Measurements from ENCODE around the gene PNPO. TPM values are rescaled to one million over a fixed set of nuclear protein-coding genes. Genes with fewer than 3 reads are reported as not detected.

Gene PNPO
- total and polyA plus RNA-seq, 2 of the 4 experiments (the other 2 are of a cell fraction): 13.9 to 34.1 TPM

- in situ Hi-C loops (cut with MboI; ENCODE audit: low sequenced_read_pairs) (loop anchor here (5.0 kb wide), 1 partner anchor 34 kb away; no protein-coding TSS in a partner anchor), intact Hi-C loops (cut with micrococcal nuclease) (no loop called here), dilution Hi-C loops (cut with HindIII; ENCODE audit: low sequenced_read_pairs, unreplicated experiment) (no loop called here)
- peaks cover 4 to 6% of the 10 kb centered on the region in 2 experiments; a peak in 2 of 4 replicates for H3K79me1 ChIP-seq (ENCODE audit: low read depth in 1 of 2, low read length in 2 of 2)
- H3K9me3 ChIP-seq (ENCODE audit: control insufficient read depth, insufficient read depth, low read length): no peaks in the 10 kb centered on the region
- POLR2A ChIA-PET (ENCODE audit: unreplicated experiment): interaction anchor here (0.7 kb wide), 1 partner anchor 12 kb away, joined by 6 read pairs; no protein-coding TSS in a partner anchor
- BruUV-seq (replicated peaks): no TSS peak
- H3K9me1 ChIP-seq (ENCODE audit: insufficient read depth, low read length): no peaks in the 10 kb centered on the region
- peak overlapping the region; percentile 57 for H2AK9ac ChIP-seq (replicated peaks; ENCODE audit: low read depth, low read length, poor library complexity)
- H2AFZ ChIP-seq (replicated peaks; ENCODE audit: low read length, poor library complexity): no peak overlapping the region
- no peak overlapping the region for H3K4me2 ChIP-seq (ENCODE audit: low read depth, low read length)
- WGBS, 2 experiments (ENCODE audit: extremely low coverage in 2 of 2, insufficient read length in 1 of 2): 70% methylated on average over 2 of the region's 11 CpGs; no CpG with 5 or more reads in 1 of the 2 experiments
- H4K20me1 ChIP-seq (ENCODE audit: insufficient read depth, low read length): no peaks in the 10 kb centered on the region; the same call in 1 of the 2 replicates
- no peak overlapping the region for H4K8ac ChIP-seq (ENCODE audit: low read depth in 2 of 2, low read length in 2 of 2)
- H3K23ac ChIP-seq (ENCODE audit: low read depth, low read length): no peak overlapping the region
- DNase-seq (peak; percentile 43), ATAC-seq (ENCODE audit: low read depth) (0 out of 2 replicates have a peak, but pooled peaks have one; percentile 38)
- no peak overlapping the region for H3K27ac ChIP-seq (ENCODE audit: insufficient read depth, low read length)
- H4K5ac ChIP-seq (ENCODE audit: low read depth, low read length): no peak overlapping the region
- H3K27me3 ChIP-seq (ENCODE audit: control insufficient read depth, insufficient read depth, low read length): no peaks in the 10 kb centered on the region
- H2BK120ac ChIP-seq (ENCODE audit: low read depth, low read length): no peak overlapping the region
- H3K18ac ChIP-seq (ENCODE audit: low read depth, low read length): no peak overlapping the region
- H2BK5ac ChIP-seq (ENCODE audit: low read depth, low read length, poor library complexity, severe bottlenecking): no peak overlapping the region
- H2BK20ac ChIP-seq (ENCODE audit: low read depth, low read length): no peak overlapping the region
- peaks cover 7% of the 10 kb centered on the region for H3K4me1 ChIP-seq (ENCODE audit: control insufficient read depth, insufficient read depth, low read length)
- H2AK5ac ChIP-seq (ENCODE audit: low read depth, low read length): no peak overlapping the region
- H3K4ac ChIP-seq (ENCODE audit: low read depth, low read length): no peak overlapping the region
- no peak overlapping the region for H4K91ac ChIP-seq (ENCODE audit: insufficient read depth, low read depth, low read length)
- no peak overlapping the region for H3K14ac ChIP-seq (replicated peaks; ENCODE audit: low read depth, low read length)
- H3K4me3 ChIP-seq (ENCODE audit: insufficient read depth, low read depth, low read length): no peak overlapping the region
- H2BK15ac ChIP-seq (ENCODE audit: low read depth, low read length): no peak overlapping the region
- H3K9ac ChIP-seq (ENCODE audit: low read depth, low read length): no peak overlapping the region
- H3K36me3 ChIP-seq (ENCODE audit: control insufficient read depth, insufficient read depth, low read length): peaks cover 44% of the 10 kb centered on the region
- CTCF ChIA-PET: interaction anchor here (0.8 kb wide), 1 partner anchor 9 kb away, joined by 3 read pairs; no protein-coding TSS in a partner anchor
- no peak overlapping the region for H3K56ac ChIP-seq (ENCODE audit: extremely low read depth, insufficient read depth, low read length)
- TF ChIP-seq NFE2L2 (IDR thresholded peaks at IDR 0.05; ENCODE audit: low read depth, low read length): no peak
- TF ChIP-seq CHD1 (IDR thresholded peaks at IDR 0.05; ENCODE audit: low read depth, low read length): no peak
- no peak for TF ChIP-seq SMC3 (IDR thresholded peaks at IDR 0.05; ENCODE audit: low read depth, low read length)
- TF ChIP-seq CEBPB (IDR thresholded peaks at IDR 0.05; ENCODE audit: low read depth, low read length): no peak
- no peak for TF ChIP-seq RCOR1 (IDR thresholded peaks at IDR 0.05; ENCODE audit: insufficient replicate concordance, low read length)
- no peak for TF ChIP-seq USF2 (IDR thresholded peaks at IDR 0.05; ENCODE audit: low read depth, low read length)
- TF ChIP-seq BHLHE40 (IDR thresholded peaks at IDR 0.05; ENCODE audit: low read depth, low read length): no peak
- TF ChIP-seq MAFK (IDR thresholded peaks at IDR 0.05; ENCODE audit: low read depth, low read length): no peak
- TF ChIP-seq RAD21 (IDR thresholded peaks at IDR 0.05; ENCODE audit: low read length): no peak
- no peak for TF ChIP-seq FOS (IDR thresholded peaks at IDR 0.05; ENCODE audit: low read depth, low read length)
- TF ChIP-seq MXI1 (IDR thresholded peaks at IDR 0.05; ENCODE audit: borderline replicate concordance, low read depth, low read length): no peak
- TF ChIP-seq RFX5 (IDR thresholded peaks at IDR 0.05; ENCODE audit: low read depth, low read length): no peak
- no peak for TF ChIP-seq MAZ (IDR thresholded peaks at IDR 0.05; ENCODE audit: borderline replicate concordance, low read depth, low read length)
- TF ChIP-seq CTCF (conservative IDR thresholded peaks at IDR 0.05; ENCODE audit: low read depth, low read length): no peak
Observed at GRCh38 chr17:47983492-47984223, 42.3 kb downstream of the PNPO start.
